Natural killer cell (primary cell): Measurements from ENCODE around the gene CCNB2. TPM values are rescaled to one million over a fixed set of nuclear protein-coding genes. Genes with fewer than 3 reads are reported as not detected.

ENCODE experiments used
- ATAC-seq, 3 donors: fragments of 150-1000 bp in 2 of 3; fragments of 200-7000 bp in 1 of 3; cut with Tn5 transposase; 1 replicate in 1 of 3; 2 replicates in 2 of 3; pipeline ENCODE4 v1.10.0; 2021; ENCODE audit warnings: mild to moderate bottlenecking in 2 of 3, moderate library complexity in 2 of 3
- DNase-seq, 2 donors: peaks; one replicate each; pipeline versions ENCODE4 v3.0.0 to v3.0.0-alpha.2; 2013 to 2021; ENCODE audit warnings: mixed read lengths in 1 of 2
- H3K27ac ChIP-seq: one replicate; pipeline ENCODE4 v1.5.1; 2013; ENCODE audit warnings: mild to moderate bottlenecking, low read length
- H3K27me3 ChIP-seq: one replicate; pipeline ENCODE4 v1.6.1; 2013; ENCODE audit warnings: low read length; ENCODE audit not compliant: control insufficient read depth, insufficient read depth
- H3K36me3 ChIP-seq: one replicate; pipeline ENCODE4 v1.6.1; 2013; ENCODE audit warnings: low read length; ENCODE audit not compliant: control insufficient read depth, insufficient read depth
- H3K4me1 ChIP-seq: one replicate; pipeline ENCODE4 v1.6.1; 2013; ENCODE audit warnings: low read length; ENCODE audit not compliant: control insufficient read depth, insufficient read depth
- H3K4me3 ChIP-seq: one replicate; pipeline ENCODE4 v1.5.1; 2013; ENCODE audit warnings: low read length
- H3K9me3 ChIP-seq: one replicate; pipeline ENCODE4 v1.6.1; 2013; ENCODE audit warnings: low read length; ENCODE audit not compliant: control insufficient read depth, insufficient read depth
- H3K27ac Mint-ChIP-seq, 2 donors: one replicate each; pipeline ENCODE4 v1.8.0; 2022; ENCODE audit warnings: mild to moderate bottlenecking in 2 of 2, mixed read lengths in 2 of 2, moderate library complexity in 1 of 2
- H3K27me3 Mint-ChIP-seq, 2 donors: one replicate each; pipeline ENCODE4 v1.8.0; 2022; ENCODE audit warnings: low read depth in 2 of 2, mixed read lengths in 2 of 2
- H3K36me3 Mint-ChIP-seq: one replicate; pipeline ENCODE4 v1.8.0; 2022; ENCODE audit warnings: mixed read lengths
- H3K4me1 Mint-ChIP-seq, 2 donors: one replicate each; pipeline ENCODE4 v1.8.0; 2022; ENCODE audit warnings: mixed read lengths in 2 of 2
- H3K4me3 Mint-ChIP-seq: one replicate; pipeline ENCODE4 v1.8.0; 2022; ENCODE audit warnings: mild to moderate bottlenecking, moderate library complexity, mixed read lengths
- H3K9me3 Mint-ChIP-seq, 2 donors: one replicate each; pipeline ENCODE4 v1.8.0; 2022; ENCODE audit warnings: mixed read lengths in 2 of 2
- CTCF ChIP-seq: fragments of 200-600 bp; IDR thresholded peaks from one replicate; pipeline ENCODE4 v1.8.0; 2022; ENCODE audit warnings: antibody characterized with exemption
- WGBS: methylation state at CpG from one replicate; pipeline ENCODE4 v1.1.7; 2013; ENCODE audit warnings: missing lambda C conversion rate; ENCODE audit not compliant: insufficient coverage; 5-methylcytosine and 5-hydroxymethylcytosine counted together
- intact Hi-C: fragments of 100-400 bp; cut with micrococcal nuclease; formaldehyde crosslinking; loops from one replicate; pipeline ENCODE4 v1.14.2; 2022
- total RNA-seq, 4 donors: library from RNA; stranded (reverse); fragments of 120-200 nt in 1 of 4; gene quantifications; one replicate each; pipeline versions ENCODE4 v1.2.3 to v1.2.4, GENCODE V29; 2013 to 2022

CCNB2 gene
- total RNA-seq, 3 donors from 2014 or later (not counting 1 experiment from before 2014, with no cell fraction given) = 0.47 to 1.4 (median 1.1) TPM

DNA sequence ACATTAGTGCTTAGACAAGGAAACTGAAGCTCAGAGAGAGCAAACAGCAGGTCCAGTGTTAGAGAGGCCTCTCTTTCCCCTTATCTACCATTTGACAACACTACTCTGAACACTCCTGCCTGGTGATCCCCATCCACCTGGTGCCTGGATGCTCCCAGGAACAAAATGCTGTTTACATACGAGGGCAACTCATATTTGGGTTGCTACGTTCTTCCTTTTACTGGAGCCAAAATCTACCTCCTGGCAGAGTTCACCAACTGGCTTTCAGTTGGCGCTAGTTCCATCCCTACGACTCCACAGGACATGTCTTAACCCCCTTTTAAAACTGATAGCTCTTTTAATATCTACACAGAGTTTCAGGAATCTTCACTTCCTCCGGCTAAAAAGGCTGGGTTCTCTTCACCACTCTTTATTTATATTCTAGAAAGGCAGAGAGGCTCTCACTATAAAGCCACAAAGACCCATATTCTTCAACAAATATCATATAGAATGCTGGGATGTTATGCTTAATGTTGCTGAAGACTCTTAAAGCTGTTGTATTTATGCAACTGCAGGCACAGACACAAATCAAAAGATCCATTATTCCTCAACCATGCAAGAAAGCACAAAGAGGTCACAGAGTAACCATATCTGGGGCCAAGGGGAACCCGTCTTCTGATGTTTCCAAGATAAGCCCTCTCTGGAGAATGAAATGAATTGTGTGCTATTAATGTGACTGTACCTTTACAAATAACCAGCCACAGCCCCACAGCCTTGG, 47.9 kb downstream of the CCNB2 start:
- Mint-ChIP-seq H3K4me3 (no peak overlapping the region), H3K9me3 (no peaks in the 10 kb centered on the region)

GRCh38 chr15:59153466-59153865, 48.5 kb downstream of the CCNB2 start:
- Histone ChIP-seq H3K27me3 (no peaks in the 10 kb centered on the region), H3K27ac (no peak overlapping the region), H3K4me3 (no peak overlapping the region), H3K36me3 (no peaks in the 10 kb centered on the region), H3K4me1 (no peaks in the 10 kb centered on the region), H3K9me3 (no peaks in the 10 kb centered on the region)
- no peak overlapping the region for H3K4me3 Mint-ChIP-seq
- H3K27me3 Mint-ChIP-seq = no peaks in the 10 kb centered on the region
- 93% methylated on average over 8 of the region's 8 CpGs for WGBS
- DNase-seq (no peak), ATAC-seq (no peak)
- no peak overlapping the region for H3K27ac Mint-ChIP-seq
- no peaks in the 10 kb centered on the region for H3K36me3 Mint-ChIP-seq
- H3K4me1 Mint-ChIP-seq = no peaks in the 10 kb centered on the region
- intact Hi-C loops = no loop called here
- no peaks in the 10 kb centered on the region for H3K9me3 Mint-ChIP-seq
- no peak for TF ChIP-seq CTCF

More for the DNA sequence above, 47.9 kb downstream of the CCNB2 start:
- 89% methylated on average over 5 of the region's 6 CpGs for WGBS
- no peak for TF ChIP-seq CTCF
- intact Hi-C loops = no loop called here
- Histone ChIP-seq H3K4me1 (no peaks in the 10 kb centered on the region), H3K4me3 (no peak overlapping the region), H3K27me3 (no peaks in the 10 kb centered on the region), H3K27ac (no peak overlapping the region), H3K36me3 (no peaks in the 10 kb centered on the region), H3K9me3 (no peaks in the 10 kb centered on the region)
- H3K4me1 Mint-ChIP-seq = no peaks in the 10 kb centered on the region
- DNase-seq = no peak
- no peaks in the 10 kb centered on the region for H3K27me3 Mint-ChIP-seq
- H3K27ac Mint-ChIP-seq = no peak overlapping the region
- no peak for ATAC-seq
- no peaks in the 10 kb centered on the region for H3K36me3 Mint-ChIP-seq

- H3K27ac Mint-ChIP-seq = no peak overlapping the region
Measured at GRCh38 chr15:59154243-59154642, 49.3 kb downstream of the CCNB2 start.

More at GRCh38 chr15:59154243-59154642, 49.3 kb downstream of the CCNB2 start:
- 83% methylated on average over 8 of the region's 8 CpGs for WGBS
- Mint-ChIP-seq H3K4me3 (no peak overlapping the region), H3K36me3 (no peaks in the 10 kb centered on the region), H3K9me3 (no peaks in the 10 kb centered on the region), H3K4me1 (no peaks in the 10 kb centered on the region), H3K27me3 (no peaks in the 10 kb centered on the region)
- Histone ChIP-seq H3K4me3 (no peak overlapping the region), H3K27me3 (no peaks in the 10 kb centered on the region), H3K27ac (no peak overlapping the region), H3K9me3 (no peaks in the 10 kb centered on the region), H3K36me3 (no peaks in the 10 kb centered on the region), H3K4me1 (no peaks in the 10 kb centered on the region)
- TF ChIP-seq CTCF = no peak
- DNase-seq (no peak), ATAC-seq (no peak)
- intact Hi-C loops = no loop called here
